Measurements from ENCODE around the gene NEURL1. TPM values are rescaled to one million over a fixed set of nuclear protein-coding genes. Genes with fewer than 3 reads are reported as not detected.

Gene NEURL1
- polyA plus RNA-seq, 2 donors = 0.10 to 0.11 TPM

DNA sequence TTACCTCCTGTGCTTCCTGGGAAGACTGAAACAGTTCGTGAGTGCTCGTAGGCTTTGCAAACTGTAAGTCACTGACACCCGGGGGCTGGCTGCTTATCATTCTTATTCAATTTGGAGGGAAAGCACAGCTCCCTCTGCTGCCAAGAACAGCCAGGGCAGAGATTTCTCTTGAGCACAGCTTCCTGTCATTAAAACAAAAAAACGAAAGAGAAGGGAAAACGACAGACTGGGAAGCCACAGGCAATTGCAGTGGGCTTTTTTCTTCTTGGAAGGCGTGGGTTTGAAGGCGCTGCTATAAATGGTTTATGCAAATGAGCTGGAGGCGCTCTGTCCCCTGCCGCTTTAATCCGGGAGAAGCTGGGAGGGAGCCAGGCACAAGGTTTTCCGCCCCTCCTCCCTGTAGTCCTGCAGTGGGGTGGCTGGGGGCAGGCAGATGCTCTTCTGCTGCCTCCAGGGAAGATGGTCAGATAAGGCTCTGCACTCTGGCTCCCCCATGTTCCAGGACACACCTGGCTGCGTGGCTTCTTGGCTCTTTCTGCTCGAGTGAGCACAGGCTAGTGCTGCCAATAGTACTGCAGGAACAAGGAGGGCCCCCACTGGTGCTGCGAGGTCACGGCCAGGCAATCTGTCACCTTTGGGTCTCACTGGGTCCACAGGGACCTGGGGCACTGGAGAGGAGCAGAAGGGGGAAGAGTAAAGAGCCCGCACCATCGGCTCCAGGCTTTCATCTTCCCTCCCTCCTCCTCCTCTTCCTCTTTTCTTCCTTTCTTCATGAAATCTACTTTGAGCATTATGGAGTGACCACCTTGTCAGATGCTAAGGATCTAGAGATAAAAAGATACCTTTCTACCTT is 49.5 kb downstream of the NEURL1 start:
- Histone ChIP-seq H3K4me3 (ENCODE audit: low read depth in 1 of 2, low read length in 2 of 2) (peak overlapping the region; percentile 14 to 33), H3K9me3 (ENCODE audit: control insufficient read depth in 2 of 2, insufficient read depth in 1 of 2, low read depth in 1 of 2, low read length in 1 of 2) (no peaks in the 10 kb centered on the region), H3K27me3 (ENCODE audit: control insufficient read depth in 1 of 2, insufficient read depth in 2 of 2, low read length in 2 of 2) (no peaks in the 10 kb centered on the region), H3K4me1 (ENCODE audit: control insufficient read depth in 2 of 2, insufficient read depth in 2 of 2, low read length in 1 of 2) (peaks cover 4 to 12% of the 10 kb centered on the region in 2 donors), H3K36me3 (ENCODE audit: control insufficient read depth in 2 of 2, insufficient read depth in 2 of 2, low read length in 1 of 2) (no peaks in the 10 kb centered on the region), H3K27ac (ENCODE audit: low read depth in 2 of 2, low read length in 1 of 2) (no peak overlapping the region)
- WGBS, 2 donors = 8 to 11% methylated on average over 17 of the region's 17 CpGs

DNA sequence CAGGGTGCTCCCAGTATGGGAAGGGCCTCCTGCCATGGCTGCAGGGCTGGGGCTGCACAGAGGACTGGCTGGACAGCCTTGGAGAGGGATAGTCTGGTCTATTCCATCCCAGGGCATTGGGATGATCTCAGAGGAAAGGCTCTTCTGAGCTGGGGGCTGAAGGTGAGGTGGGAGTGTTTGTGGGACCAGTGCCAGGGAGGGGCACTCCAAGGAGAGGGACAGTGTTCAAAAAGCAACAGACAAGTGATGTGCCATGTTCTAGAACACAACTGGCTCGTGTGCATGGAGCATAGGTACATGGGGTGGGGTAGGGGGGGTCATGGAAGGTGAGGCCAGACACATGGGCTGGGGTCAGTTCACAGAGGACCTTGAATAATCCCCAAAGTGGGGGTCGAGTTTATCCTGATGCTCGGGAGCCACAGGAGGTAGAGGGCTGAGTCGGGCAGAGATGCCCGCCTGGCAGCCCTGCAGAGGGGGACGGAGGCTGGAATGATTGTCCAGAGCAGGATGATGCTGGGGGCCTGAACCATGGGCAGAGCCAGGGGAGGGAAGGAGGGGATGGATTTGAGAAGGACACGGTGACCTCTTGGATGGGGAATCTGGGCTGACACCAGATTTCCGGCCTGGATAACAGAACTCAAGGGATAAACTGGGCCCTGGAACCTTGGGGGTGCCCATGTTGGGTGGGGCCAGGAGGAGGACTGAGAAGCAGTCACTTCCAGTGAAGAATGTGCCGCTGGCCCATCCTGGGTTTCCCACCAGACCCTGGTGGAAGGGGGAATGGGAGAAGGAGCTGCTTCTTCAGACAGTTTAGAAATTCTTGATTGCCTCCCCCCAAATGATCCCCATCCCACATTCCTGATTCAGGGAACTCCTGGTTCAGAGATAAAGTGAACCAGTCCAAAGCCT is 50.4 kb downstream of the NEURL1 start:
- no peaks in the 10 kb centered on the region for H3K36me3 ChIP-seq (ENCODE audit: control insufficient read depth in 2 of 2, insufficient read depth in 2 of 2, low read length in 1 of 2)
- WGBS, 2 donors = 91 to 93% methylated on average over 9 of the region's 9 CpGs
- H3K27ac ChIP-seq (ENCODE audit: low read depth in 2 of 2, low read length in 1 of 2) = no peak overlapping the region
- no peak overlapping the region for H3K4me3 ChIP-seq (ENCODE audit: low read depth in 1 of 2, low read length in 2 of 2)
- H3K9me3 ChIP-seq (ENCODE audit: control insufficient read depth in 2 of 2, insufficient read depth in 1 of 2, low read depth in 1 of 2, low read length in 1 of 2) = no peaks in the 10 kb centered on the region
- peaks cover 4 to 12% of the 10 kb centered on the region in 2 donors for H3K4me1 ChIP-seq (ENCODE audit: control insufficient read depth in 2 of 2, insufficient read depth in 2 of 2, low read length in 1 of 2)
- no peaks in the 10 kb centered on the region for H3K27me3 ChIP-seq (ENCODE audit: control insufficient read depth in 1 of 2, insufficient read depth in 2 of 2, low read length in 2 of 2)

DNA sequence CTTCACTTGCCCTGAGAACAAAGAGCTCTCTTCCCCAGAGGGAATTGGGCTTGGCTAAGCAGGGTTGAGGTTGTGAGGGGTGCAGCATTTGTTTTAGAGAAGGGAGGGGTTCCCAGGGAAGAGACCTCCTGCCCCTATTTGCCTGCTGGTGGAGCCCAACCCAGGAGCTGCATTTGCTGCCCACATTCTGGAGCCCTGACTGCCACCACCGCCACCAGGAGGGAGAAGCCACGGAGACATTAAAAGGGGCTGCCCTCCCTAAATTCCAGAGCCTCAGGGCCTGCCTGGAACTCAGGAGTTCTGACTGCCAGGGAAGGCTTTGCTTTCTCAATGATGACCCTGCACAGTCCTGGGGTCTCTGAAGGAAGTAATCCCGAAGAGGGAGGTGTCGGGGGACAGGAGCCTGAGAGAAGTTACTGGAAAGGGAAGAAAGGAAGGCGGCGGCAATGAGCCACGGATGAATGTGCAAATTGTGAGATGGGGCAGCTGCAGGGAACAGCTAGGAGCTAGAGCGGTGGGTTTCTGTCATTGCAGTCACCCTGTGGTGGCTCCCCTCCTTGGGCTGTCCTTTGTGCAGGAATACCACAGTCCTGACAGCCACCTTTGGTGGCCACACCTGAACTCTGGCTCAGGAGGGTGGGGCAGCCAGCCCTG is 51.3 kb downstream of the NEURL1 start:
- H3K27ac ChIP-seq (ENCODE audit: low read depth in 2 of 2, low read length in 1 of 2) = no peak overlapping the region
- no peaks in the 10 kb centered on the region for H3K9me3 ChIP-seq (ENCODE audit: control insufficient read depth in 2 of 2, insufficient read depth in 1 of 2, low read depth in 1 of 2, low read length in 1 of 2)
- no peaks in the 10 kb centered on the region for H3K27me3 ChIP-seq (ENCODE audit: control insufficient read depth in 1 of 2, insufficient read depth in 2 of 2, low read length in 2 of 2)
- no peak overlapping the region for H3K4me3 ChIP-seq (ENCODE audit: low read depth in 1 of 2, low read length in 2 of 2)
- WGBS, 2 donors = 90 to 94% methylated on average over 8 of the region's 8 CpGs
- H3K4me1 ChIP-seq (ENCODE audit: control insufficient read depth in 2 of 2, insufficient read depth in 2 of 2, low read length in 1 of 2) = peaks cover 4 to 12% of the 10 kb centered on the region in 2 donors
- no peaks in the 10 kb centered on the region for H3K36me3 ChIP-seq (ENCODE audit: control insufficient read depth in 2 of 2, insufficient read depth in 2 of 2, low read length in 1 of 2)

DNA sequence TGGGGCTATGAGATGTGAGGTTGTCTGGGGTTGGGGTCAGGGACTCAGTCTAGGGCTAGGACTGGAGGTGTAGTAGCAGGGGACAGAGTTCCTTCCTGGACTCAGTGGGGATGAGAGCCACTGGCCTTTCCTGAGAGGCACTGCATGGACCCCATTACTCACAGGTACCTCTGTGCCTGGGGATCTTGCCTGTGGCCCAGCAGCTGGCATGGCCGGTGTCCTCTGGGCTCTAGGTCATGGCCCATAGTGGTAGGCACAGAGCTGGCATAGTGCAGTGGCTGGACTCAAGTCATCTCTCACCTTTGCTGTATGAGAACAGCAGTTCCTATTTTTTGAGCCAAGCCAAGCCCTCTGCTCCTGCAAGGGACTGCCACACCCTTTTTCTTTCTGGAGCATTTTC is 51.9 kb downstream of the NEURL1 start:
- 71 to 89% methylated on average over 1 of the region's 1 CpG for WGBS, 2 donors

DNA sequence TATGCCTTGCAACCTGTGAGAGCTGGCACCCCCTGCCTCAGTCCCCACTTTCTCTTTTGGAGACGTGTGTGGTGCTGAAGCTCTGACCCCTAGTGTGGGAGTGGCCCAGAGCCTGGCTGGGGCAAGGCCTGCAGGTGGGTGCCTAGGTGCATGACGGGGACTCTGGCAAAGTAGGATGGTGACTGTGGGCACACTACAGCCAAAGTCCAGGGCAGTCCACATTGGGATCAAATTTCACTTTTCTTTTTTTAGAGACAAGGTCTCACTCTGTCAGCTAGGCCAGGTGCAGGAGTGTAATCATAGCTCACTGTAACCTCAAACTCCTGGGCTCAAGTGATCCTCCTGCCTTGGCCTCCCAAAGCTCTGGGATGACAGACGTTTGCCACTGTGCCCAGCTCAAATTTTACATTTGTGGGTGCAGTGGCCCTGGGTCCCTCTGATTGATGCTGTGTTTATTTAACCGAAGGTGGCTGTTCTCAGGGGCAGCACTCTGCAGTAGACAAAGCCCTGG is 52.3 kb downstream of the NEURL1 start:
- H3K4me1 ChIP-seq (ENCODE audit: control insufficient read depth in 2 of 2, insufficient read depth in 2 of 2, low read length in 1 of 2) = peaks cover 4 to 12% of the 10 kb centered on the region in 2 donors
- no peaks in the 10 kb centered on the region for H3K9me3 ChIP-seq (ENCODE audit: control insufficient read depth in 2 of 2, insufficient read depth in 1 of 2, low read depth in 1 of 2, low read length in 1 of 2)
- H3K4me3 ChIP-seq (ENCODE audit: low read depth in 1 of 2, low read length in 2 of 2) = no peak overlapping the region
- no peak overlapping the region for H3K27ac ChIP-seq (ENCODE audit: low read depth in 2 of 2, low read length in 1 of 2)
- no peaks in the 10 kb centered on the region for H3K27me3 ChIP-seq (ENCODE audit: control insufficient read depth in 1 of 2, insufficient read depth in 2 of 2, low read length in 2 of 2)
- H3K36me3 ChIP-seq (ENCODE audit: control insufficient read depth in 2 of 2, insufficient read depth in 2 of 2, low read length in 1 of 2) = no peaks in the 10 kb centered on the region
- 61 to 81% methylated on average over 4 of the region's 4 CpGs for WGBS, 2 donors

More for the DNA sequence above, 51.9 kb downstream of the NEURL1 start:
- peaks cover 4 to 12% of the 10 kb centered on the region in 2 donors for H3K4me1 ChIP-seq (ENCODE audit: control insufficient read depth in 2 of 2, insufficient read depth in 2 of 2, low read length in 1 of 2)
- no peaks in the 10 kb centered on the region for H3K36me3 ChIP-seq (ENCODE audit: control insufficient read depth in 2 of 2, insufficient read depth in 2 of 2, low read length in 1 of 2)
- H3K4me3 ChIP-seq (ENCODE audit: low read depth in 1 of 2, low read length in 2 of 2) = no peak overlapping the region
- H3K9me3 ChIP-seq (ENCODE audit: control insufficient read depth in 2 of 2, insufficient read depth in 1 of 2, low read depth in 1 of 2, low read length in 1 of 2) = no peaks in the 10 kb centered on the region
- no peak overlapping the region for H3K27ac ChIP-seq (ENCODE audit: low read depth in 2 of 2, low read length in 1 of 2)
- no peaks in the 10 kb centered on the region for H3K27me3 ChIP-seq (ENCODE audit: control insufficient read depth in 1 of 2, insufficient read depth in 2 of 2, low read length in 2 of 2)

DNA sequence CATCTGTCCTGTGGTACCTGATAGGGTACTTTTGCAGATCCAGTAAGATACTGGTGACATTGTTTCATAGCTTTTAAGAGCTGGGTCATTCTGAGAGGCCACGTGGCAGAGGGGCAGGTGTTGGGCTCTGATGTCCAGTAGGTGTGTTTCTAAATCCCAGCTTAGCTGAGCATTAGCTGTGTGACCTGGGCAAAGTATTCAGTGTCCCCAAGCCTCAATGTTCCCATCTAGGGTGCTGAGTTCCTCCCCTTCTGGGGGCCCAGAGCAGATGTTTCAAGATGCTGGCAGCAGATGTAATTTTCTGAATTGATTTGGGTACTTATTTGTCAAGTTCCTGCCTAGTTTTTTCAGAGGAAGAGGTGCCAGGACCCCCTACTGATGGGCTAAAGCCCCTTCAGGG is 52.9 kb downstream of the NEURL1 start:
- H3K27ac ChIP-seq (ENCODE audit: low read depth in 2 of 2, low read length in 1 of 2) = no peak overlapping the region
- 81 to 92% methylated on average over 1 of the region's 1 CpG for WGBS, 2 donors
- no peaks in the 10 kb centered on the region for H3K9me3 ChIP-seq (ENCODE audit: control insufficient read depth in 2 of 2, insufficient read depth in 1 of 2, low read depth in 1 of 2, low read length in 1 of 2)
- no peaks in the 10 kb centered on the region for H3K36me3 ChIP-seq (ENCODE audit: control insufficient read depth in 2 of 2, insufficient read depth in 2 of 2, low read length in 1 of 2)
- no peak overlapping the region for H3K4me3 ChIP-seq (ENCODE audit: low read depth in 1 of 2, low read length in 2 of 2)
- no peaks in the 10 kb centered on the region for H3K27me3 ChIP-seq (ENCODE audit: control insufficient read depth in 1 of 2, insufficient read depth in 2 of 2, low read length in 2 of 2)
- H3K4me1 ChIP-seq (ENCODE audit: control insufficient read depth in 2 of 2, insufficient read depth in 2 of 2, low read length in 1 of 2) = peaks cover 4 to 12% of the 10 kb centered on the region in 2 donors

DNA sequence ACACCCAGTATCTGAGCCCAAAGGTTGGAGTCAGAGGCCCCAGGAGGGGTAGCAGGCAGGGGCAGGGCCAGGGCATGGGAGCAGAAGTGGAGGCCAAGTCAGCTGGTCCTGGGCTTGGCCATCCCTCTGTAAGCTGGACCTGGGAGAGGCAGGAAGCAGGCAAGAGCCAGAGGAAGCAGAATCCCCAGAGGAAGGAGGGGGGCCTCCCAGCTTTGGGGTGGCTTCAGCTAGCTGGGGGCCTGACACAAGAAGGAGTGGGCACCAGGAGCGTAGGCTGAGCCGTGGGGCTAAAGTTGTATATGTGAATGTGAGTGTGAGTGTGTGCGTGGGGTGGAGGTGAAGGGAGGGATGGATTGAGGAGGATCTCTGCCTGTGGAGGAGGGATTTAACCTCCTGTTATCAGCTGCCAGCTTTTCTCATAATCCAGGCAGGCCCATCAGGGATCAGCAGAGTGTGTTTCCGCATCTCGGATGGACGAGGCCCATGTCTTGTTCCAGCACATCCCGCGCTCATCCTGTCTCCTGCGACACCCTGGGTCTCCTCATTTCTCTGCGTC is 54.0 kb downstream of the NEURL1 start:
- no peak overlapping the region for H3K4me3 ChIP-seq (ENCODE audit: low read depth in 1 of 2, low read length in 2 of 2)
- H3K27me3 ChIP-seq (ENCODE audit: control insufficient read depth in 1 of 2, insufficient read depth in 2 of 2, low read length in 2 of 2) = no peaks in the 10 kb centered on the region
- H3K27ac ChIP-seq (ENCODE audit: low read depth in 2 of 2, low read length in 1 of 2) = no peak overlapping the region
- no peaks in the 10 kb centered on the region for H3K36me3 ChIP-seq (ENCODE audit: control insufficient read depth in 2 of 2, insufficient read depth in 2 of 2, low read length in 1 of 2)
- 68 to 74% methylated on average over 10 of the region's 10 CpGs for WGBS, 2 donors
- H3K9me3 ChIP-seq (ENCODE audit: control insufficient read depth in 2 of 2, insufficient read depth in 1 of 2, low read depth in 1 of 2, low read length in 1 of 2) = no peaks in the 10 kb centered on the region
- H3K4me1 ChIP-seq (ENCODE audit: control insufficient read depth in 2 of 2, insufficient read depth in 2 of 2, low read length in 1 of 2) = peaks cover 4 to 12% of the 10 kb centered on the region in 2 donors

DNA sequence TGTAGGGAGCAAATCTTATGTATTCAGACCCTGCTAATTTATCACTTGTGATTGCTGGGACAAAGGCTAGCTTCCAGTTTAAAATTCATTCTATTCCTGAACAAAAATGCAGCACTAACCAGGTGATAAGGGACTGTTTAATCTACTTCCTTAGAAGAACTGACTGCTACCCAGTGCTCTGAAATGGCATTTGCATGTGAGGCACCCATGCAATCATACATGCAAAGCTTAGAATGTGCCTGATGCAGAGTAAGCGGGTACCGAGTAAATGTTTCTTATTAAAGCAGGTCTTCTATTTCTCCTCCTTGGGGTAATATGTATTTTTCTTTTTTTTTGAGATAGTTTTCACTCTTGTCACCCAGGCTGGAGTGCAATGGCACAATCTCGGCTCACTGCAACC is 54.5 kb downstream of the NEURL1 start:
- H3K27ac ChIP-seq (ENCODE audit: low read depth in 2 of 2, low read length in 1 of 2) = no peak overlapping the region
- no peaks in the 10 kb centered on the region for H3K36me3 ChIP-seq (ENCODE audit: control insufficient read depth in 2 of 2, insufficient read depth in 2 of 2, low read length in 1 of 2)
- WGBS, 2 donors = 98% methylated on average over 3 of the region's 3 CpGs
- H3K4me3 ChIP-seq (ENCODE audit: low read depth in 1 of 2, low read length in 2 of 2) = no peak overlapping the region
- peaks cover 2 to 7% of the 10 kb centered on the region in 2 donors for H3K4me1 ChIP-seq (ENCODE audit: control insufficient read depth in 2 of 2, insufficient read depth in 2 of 2, low read length in 1 of 2)
- no peaks in the 10 kb centered on the region for H3K27me3 ChIP-seq (ENCODE audit: control insufficient read depth in 1 of 2, insufficient read depth in 2 of 2, low read length in 2 of 2)
- no peaks in the 10 kb centered on the region for H3K9me3 ChIP-seq (ENCODE audit: control insufficient read depth in 2 of 2, insufficient read depth in 1 of 2, low read depth in 1 of 2, low read length in 1 of 2)

All from esophagus (tissue), 2 donors.